SK-N-MC (cell line): Measurements from ENCODE around the gene DGKI.

ENCODE experiments used
- DNase-seq: peaks from one replicate; pipeline ENCODE4 v3.0.0-alpha.2; 2011; ENCODE audit warnings: low read depth, low spot score
- H3K27ac ChIP-seq: fragments of 200-600 bp; sonication (generic); 2 replicates; pipeline ENCODE4 v1.5.1; 2016; ENCODE audit warnings: mixed run types
- H3K36me3 ChIP-seq: fragments of 200-600 bp; sonication (generic); 2 replicates; pipeline ENCODE4 v1.6.1; 2017; ENCODE audit warnings: antibody characterized with exemption, low read length, mixed read lengths; ENCODE audit not compliant: insufficient read depth
- H3K4me3 ChIP-seq: fragments of 200-600 bp; sonication (generic); 2 replicates; pipeline ENCODE4 v1.5.1; 2016
- H3K9ac ChIP-seq: fragments of 200-600 bp; sonication (generic); 2 replicates; pipeline ENCODE4 v1.8.0; 2017; ENCODE audit warnings: mixed run types, mixed read lengths; ENCODE audit not compliant: insufficient read length
- H3K9me3 ChIP-seq: fragments of 200-600 bp; sonication (generic); 2 replicates; pipeline ENCODE4 v1.6.1; 2017; ENCODE audit warnings: low read depth, mild to moderate bottlenecking, antibody characterized with exemption, low read length, moderate library complexity, mixed read lengths
- EZH2 ChIP-seq: fragments of 200-600 bp; sonication (generic); IDR thresholded peaks from one replicate; pipeline ENCODE4 v1.6.1; 2017; ENCODE audit warnings: antibody characterized with exemption
- FOXP2 ChIP-seq: optimal IDR thresholded peaks from 2 replicates; pipeline ENCODE3; 2011; ENCODE audit warnings: mild to moderate bottlenecking, moderate library complexity; ENCODE audit not compliant: insufficient read depth; ENCODE audit errors: extremely low read length, control extremely low read depth
- POLR2AphosphoS5 ChIP-seq: IDR thresholded peaks from 2 replicates; pipeline ENCODE4 v1.6.1; 2012; ENCODE audit warnings: mild to moderate bottlenecking, low read depth, low read length, borderline replicate concordance

DGKI gene

DNA sequence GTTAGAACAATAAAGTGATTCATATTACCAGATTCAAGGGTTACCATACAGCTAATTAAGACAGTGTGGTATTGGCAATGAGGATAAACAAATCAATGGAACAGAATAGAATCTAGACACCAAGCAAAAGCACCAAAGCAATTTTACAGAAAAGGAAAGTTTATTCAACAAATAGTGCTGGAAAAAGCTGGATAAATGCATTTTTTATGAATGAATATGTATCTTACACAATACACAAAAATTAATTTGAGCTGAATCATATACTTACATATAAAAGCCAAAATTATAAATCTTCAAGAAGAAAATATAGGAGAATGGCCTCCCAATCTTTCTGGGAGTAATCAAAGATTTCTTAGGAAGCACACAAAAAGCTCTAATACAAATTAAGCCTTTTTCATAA is 282.8 kb downstream of the DGKI start:
- no peaks in the 10 kb centered on the region for H3K36me3 ChIP-seq
- DNase-seq = no peak
- H3K9me3 ChIP-seq = no peaks in the 10 kb centered on the region
- no peak overlapping the region for H3K4me3 ChIP-seq
- no peak overlapping the region for H3K9ac ChIP-seq
- H3K27ac ChIP-seq = no peak overlapping the region
- TF ChIP-seq FOXP2 (no peak), EZH2 (no peak), POLR2AphosphoS5 (no peak)

DNA sequence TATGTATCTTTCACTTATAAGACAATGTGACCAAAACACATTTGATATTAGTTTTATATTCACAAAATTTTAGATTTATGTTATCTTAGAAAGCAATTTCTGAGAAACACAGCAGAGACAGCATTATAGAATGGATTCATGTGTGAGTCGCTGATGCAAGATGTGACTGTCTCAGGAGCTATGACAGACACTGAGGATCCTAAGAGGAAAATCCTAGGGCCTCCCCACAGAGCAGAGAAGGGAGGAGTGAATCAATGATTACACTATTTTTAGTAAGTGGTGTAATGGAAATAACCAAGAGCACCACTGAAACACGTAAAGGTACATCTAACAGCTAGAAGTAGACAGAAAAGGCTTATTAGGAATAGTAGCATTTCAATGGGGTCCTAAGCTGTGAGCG is 299.3 kb downstream of the DGKI start:
- no peak for DNase-seq
- TF ChIP-seq EZH2 = no peak
- no peak for TF ChIP-seq POLR2AphosphoS5
- TF ChIP-seq FOXP2 = no peak

DNA sequence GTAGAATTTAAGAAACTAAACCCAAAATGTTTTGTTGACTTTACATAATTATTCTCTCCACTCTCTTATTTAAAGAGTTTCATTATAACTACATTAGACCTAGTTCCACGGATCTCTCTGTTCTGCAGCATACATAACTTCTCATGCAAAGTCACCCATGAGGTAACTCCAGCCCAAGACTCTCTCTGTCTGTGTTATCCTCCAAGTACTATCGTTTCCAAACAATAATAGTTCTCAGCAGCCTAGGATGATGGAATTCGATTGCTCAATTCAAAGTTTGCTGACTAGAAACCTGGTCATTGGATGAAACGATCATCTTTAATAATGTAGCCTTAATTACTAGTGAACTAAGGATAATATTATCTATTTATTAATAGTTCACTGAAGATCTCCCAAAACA is 300.1 kb downstream of the DGKI start:
- no peak for TF ChIP-seq EZH2
- TF ChIP-seq POLR2AphosphoS5 = no peak
- no peak for TF ChIP-seq FOXP2
- DNase-seq = no peak
- no peaks in the 10 kb centered on the region for H3K36me3 ChIP-seq

More for the DNA sequence above, 299.3 kb downstream of the DGKI start:
- Histone ChIP-seq H3K9me3 (no peaks in the 10 kb centered on the region), H3K36me3 (no peaks in the 10 kb centered on the region), H3K27ac (no peak overlapping the region), H3K4me3 (no peak overlapping the region), H3K9ac (no peak overlapping the region)

DNA sequence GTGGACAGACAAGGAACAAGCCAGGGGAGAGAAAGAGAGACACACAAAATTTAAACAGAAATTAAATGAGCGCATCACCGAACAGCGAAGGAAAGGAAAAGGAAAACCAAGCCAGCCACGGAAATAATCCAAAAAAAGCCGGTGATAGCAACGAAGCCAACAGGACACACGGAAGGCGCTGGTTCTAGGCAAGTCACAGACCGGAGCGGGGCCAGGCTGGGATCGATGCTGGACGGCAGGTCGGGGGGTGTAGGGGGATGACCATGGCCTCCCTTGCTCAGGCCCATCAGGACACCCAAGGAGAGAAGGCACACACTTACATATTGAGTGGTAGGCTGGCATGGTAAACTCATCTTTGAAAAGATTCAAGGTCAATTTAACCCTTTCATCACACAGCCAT is 300.8 kb downstream of the DGKI start:
- Histone ChIP-seq H3K36me3 (no peaks in the 10 kb centered on the region), H3K9ac (no peak overlapping the region), H3K9me3 (no peaks in the 10 kb centered on the region), H3K27ac (no peak overlapping the region), H3K4me3 (no peak overlapping the region)
- DNase-seq = no peak
- TF ChIP-seq FOXP2 (no peak), EZH2 (no peak), POLR2AphosphoS5 (no peak)

More for the DNA sequence above, 300.1 kb downstream of the DGKI start:
- Histone ChIP-seq H3K9me3 (no peaks in the 10 kb centered on the region), H3K27ac (no peak overlapping the region), H3K4me3 (no peak overlapping the region), H3K9ac (no peak overlapping the region)

DNA sequence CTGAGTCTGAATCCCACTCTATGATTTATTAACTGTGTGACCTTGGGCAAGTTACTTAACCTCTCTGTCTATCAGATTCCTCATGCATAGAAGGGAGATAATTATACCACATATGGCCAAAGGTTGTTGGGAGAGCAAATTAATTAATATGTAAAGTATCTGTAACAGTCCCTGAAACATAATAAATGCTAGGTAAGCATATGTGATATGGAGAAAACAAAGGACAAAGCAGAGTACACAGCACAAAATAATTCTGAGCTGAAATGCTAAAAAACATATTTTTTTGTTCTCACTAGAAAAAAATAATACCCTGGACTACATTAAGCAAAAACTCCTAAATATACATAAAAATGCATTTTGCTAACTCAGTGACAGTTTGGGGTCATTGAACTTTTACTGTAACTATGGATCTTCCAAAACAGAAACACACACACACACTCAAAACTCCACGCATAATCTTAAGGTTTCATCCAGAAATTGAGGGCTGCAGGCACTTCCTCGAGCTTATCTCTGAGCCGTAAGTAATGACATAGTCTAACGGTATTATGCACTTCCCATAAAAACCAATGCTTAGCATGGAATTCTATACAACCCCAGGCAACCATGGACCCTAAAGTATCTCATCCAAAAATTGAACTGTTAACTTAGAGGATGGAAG is 301.6 kb downstream of the DGKI start:
- TF ChIP-seq POLR2AphosphoS5 = no peak
- no peak for TF ChIP-seq EZH2
- TF ChIP-seq FOXP2 = no peak
- peak; percentile 10 for DNase-seq
- H3K4me3 ChIP-seq = peak overlapping the region; percentile 13; the same call in 1 of the 2 replicates
- H3K27ac ChIP-seq = peak overlapping the region; percentile 28; the same call in 1 of the 2 replicates
- no peaks in the 10 kb centered on the region for H3K36me3 ChIP-seq
- no peaks in the 10 kb centered on the region for H3K9me3 ChIP-seq
- H3K9ac ChIP-seq = no peak overlapping the region

DNA sequence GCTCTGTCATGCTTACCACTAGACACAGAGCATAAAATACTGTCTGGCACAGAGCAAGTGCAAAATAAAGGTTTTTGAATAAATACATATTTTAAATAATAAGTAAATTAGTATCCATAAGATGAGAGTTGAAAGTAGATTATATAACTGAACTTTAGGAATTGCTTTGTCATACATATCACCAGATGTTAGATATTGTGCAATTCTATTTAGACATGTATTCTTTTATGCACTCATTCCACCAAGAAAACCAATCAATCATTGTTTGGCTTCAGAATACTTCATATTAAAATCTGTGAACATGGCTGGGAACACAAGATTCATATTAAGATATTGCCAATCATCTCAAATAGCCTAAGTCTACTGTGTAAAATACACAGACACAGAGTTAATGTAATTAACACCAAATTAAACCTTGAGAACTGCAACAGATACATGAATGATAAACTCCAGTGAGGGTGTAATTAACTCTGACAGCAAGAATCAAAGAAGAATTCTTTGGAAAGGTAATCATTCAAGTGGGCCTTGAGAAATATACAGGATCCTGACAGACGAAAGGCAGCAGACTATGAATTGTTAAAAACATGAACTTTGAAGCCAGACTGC is 302.2 kb downstream of the DGKI start:
- TF ChIP-seq POLR2AphosphoS5 = no peak
- TF ChIP-seq FOXP2 = no peak
- TF ChIP-seq EZH2 = no peak
- Histone ChIP-seq H3K27ac (peak overlapping the region; percentile 28; the same call in 1 of the 2 replicates), H3K36me3 (no peaks in the 10 kb centered on the region), H3K4me3 (no peak overlapping the region), H3K9ac (no peak overlapping the region), H3K9me3 (no peaks in the 10 kb centered on the region)
- DNase-seq = no peak

DNA sequence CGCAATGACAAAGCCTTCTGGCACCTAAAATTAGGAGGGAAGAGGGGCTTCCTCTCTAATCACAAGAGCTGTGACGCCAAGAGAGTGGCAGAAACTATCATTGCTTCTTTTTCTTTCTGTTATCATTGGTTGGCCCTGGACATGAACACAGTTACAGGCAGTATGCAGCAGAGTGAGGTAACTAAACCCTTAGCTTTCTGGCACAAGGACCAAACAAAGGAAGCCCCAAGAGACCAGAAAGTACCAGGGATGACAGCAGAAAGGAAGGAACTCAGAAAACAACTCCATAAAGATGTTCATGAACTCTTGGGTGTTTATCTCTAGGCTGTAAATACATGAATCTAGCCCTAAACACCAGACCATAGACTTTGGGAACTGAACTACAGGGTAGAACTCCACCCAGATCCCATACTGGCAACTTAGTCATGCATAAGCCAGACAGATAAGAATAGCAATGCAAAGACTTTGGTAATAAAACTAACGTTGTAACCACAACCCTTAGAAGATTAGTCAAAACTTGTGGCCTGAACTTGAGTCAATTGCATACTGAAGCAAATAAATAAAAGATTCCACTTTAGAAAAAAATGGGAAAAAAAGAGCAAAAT is 307.6 kb downstream of the DGKI start:
- no peak overlapping the region for H3K9ac ChIP-seq
- H3K36me3 ChIP-seq = no peaks in the 10 kb centered on the region
- H3K27ac ChIP-seq = peak overlapping the region; percentile 22; the same call in 1 of the 2 replicates
- no peak for TF ChIP-seq EZH2
- TF ChIP-seq POLR2AphosphoS5 = no peak
- no peak for TF ChIP-seq FOXP2
- H3K4me3 ChIP-seq = no peak overlapping the region
- DNase-seq = no peak
- no peaks in the 10 kb centered on the region for H3K9me3 ChIP-seq

DNA sequence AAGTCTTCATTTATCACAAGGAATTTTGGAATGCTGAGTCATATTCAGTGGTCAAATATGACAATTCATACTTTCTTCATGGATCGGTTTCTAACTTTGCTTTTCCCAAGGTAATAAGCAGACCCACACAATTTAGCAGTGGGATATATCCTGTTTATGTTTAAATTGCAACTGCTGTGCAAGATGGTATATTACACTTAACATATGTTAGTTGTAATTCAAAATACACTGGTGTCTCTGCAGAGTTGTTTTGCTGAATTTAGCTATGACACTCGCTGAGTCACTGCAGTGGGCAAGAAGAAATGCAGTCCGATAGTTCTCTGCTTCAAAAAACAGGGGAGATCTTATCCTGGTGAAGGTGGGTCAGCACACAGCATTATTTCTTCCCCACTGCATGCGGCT is 308.4 kb downstream of the DGKI start:
- peak overlapping the region; percentile 17; the same call in 1 of the 2 replicates for H3K4me3 ChIP-seq
- no peaks in the 10 kb centered on the region for H3K9me3 ChIP-seq
- H3K36me3 ChIP-seq = no peaks in the 10 kb centered on the region
- DNase-seq = no peak
- peak overlapping the region; percentile 22; the same call in 1 of the 2 replicates for H3K27ac ChIP-seq
- TF ChIP-seq FOXP2 (no peak), POLR2AphosphoS5 (no peak), EZH2 (no peak)
- no peak overlapping the region for H3K9ac ChIP-seq

DNA sequence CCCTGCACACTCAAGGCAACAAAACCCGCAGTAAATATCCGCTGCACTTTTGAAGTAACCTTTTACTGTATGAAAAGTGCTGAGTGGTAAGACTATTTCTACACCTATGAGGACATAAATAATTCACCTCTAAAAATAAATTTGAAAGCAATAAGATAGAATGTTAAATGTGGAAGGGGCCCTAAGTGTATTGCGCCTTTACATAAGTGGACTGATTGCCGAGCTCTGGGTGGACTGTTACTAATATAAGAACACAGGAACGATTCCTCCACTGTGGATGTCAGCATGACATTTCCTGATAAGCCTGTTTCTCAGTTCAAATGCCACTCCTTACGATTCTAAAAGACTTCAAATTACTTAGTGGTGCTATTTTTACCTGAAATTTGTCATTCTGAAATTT is 311.2 kb downstream of the DGKI start:
- H3K9me3 ChIP-seq = no peaks in the 10 kb centered on the region
- no peak overlapping the region for H3K9ac ChIP-seq
- H3K27ac ChIP-seq = no peak overlapping the region
- H3K4me3 ChIP-seq = no peak overlapping the region
- no peak for DNase-seq
- TF ChIP-seq POLR2AphosphoS5 (no peak), FOXP2 (no peak), EZH2 (no peak)
- no peaks in the 10 kb centered on the region for H3K36me3 ChIP-seq
